ENCODE measurements around the gene TNS4.

DNA sequence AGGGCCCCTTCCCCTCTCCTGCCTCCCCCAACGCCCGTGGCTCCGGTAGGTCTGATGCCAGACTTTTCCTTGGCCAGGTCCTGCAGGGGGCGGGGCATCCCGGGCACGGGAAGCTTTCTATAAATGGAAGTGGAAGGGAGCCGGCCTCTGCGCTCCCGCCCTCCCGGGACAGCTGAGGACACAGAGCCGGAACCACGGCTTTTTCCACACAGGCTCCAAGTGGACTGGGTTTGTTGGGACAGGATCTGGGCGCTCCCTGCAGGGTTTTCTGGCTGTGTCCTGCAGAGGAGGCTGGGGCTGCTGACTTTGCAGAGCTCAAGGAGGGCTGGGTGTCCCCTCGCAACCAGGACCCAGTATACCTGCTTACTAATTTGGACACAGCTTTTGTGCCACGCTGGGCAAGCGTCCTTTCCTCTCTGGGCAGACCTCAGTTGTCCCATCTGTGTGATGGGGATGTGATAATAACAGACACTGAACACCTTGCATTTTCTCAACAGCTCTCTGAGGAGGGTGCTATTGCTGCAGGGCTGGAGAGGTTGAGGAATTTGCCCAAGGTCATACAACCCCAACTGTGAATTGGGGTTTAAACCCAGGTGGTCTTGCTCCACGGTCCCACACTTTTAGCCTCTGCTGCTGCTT lies 1.8 kb downstream of the TNS4 start:
- TF ChIP-seq POLR2A (IDR thresholded peaks at IDR 0.05): no peak
- TF ChIP-seq CTCF (IDR thresholded peaks at IDR 0.05): no peak

All from lower leg skin (tissue), 3 donors.